Esophagus squamous epithelium (tissue), 5 donors: ENCODE data around the gene CLRN3. TPM values are rescaled to one million over a fixed set of nuclear protein-coding genes. Genes with fewer than 3 reads are reported as not detected.

Experiments
- DNase-seq: peaks from one replicate; lab custom pipeline; 2025; lab: John Stamatoyannopoulos, UW
- H3K27ac ChIP-seq, 4 donors: fragments of 200-600 bp; sonication (generic); one replicate each; pipeline ENCODE4 v1.5.1; 2016 to 2019; ENCODE audit warnings: mild to moderate bottlenecking in 1 of 4
- H3K27me3 ChIP-seq, 4 donors: fragments of 200-600 bp; sonication (generic); 1 replicate in 3 of 4; 2 replicates in 1 of 4; pipeline versions ENCODE4 v1.5.1 to v1.6.0; 2017 to 2021; ENCODE audit warnings: antibody characterized with exemption in 1 of 4
- H3K36me3 ChIP-seq, 3 donors: fragments of 200-600 bp; sonication (generic); one replicate each; pipeline ENCODE4 v1.5.1; 2016 to 2019
- H3K4me1 ChIP-seq, 3 donors: fragments of 200-600 bp; sonication (generic); one replicate each; pipeline ENCODE4 v1.5.1; 2017 to 2019
- H3K4me3 ChIP-seq, 4 donors: fragments of 200-600 bp; sonication (generic); 1 replicate in 3 of 4; 2 replicates in 1 of 4; pipeline ENCODE4 v1.5.1; 2016 to 2019; ENCODE audit warnings: mild to moderate bottlenecking in 2 of 4, moderate library complexity in 1 of 4
- H3K9me3 ChIP-seq, 3 donors: fragments of 200-600 bp; sonication (generic); one replicate each; pipeline ENCODE4 v1.5.1; 2016 to 2019
- POLR2A ChIP-seq, 4 donors: fragments of 450-650 bp; IDR thresholded peaks; one replicate each; pipeline ENCODE4 v1.6.1; 2017; ENCODE audit warnings: antibody characterized with exemption in 4 of 4, mild to moderate bottlenecking in 4 of 4, moderate library complexity in 3 of 4
- WGBS, 2 donors: methylation state at CpG; one replicate each; pipeline ENCODE4 v1.1.5; 2018; 5-methylcytosine and 5-hydroxymethylcytosine counted together
- intact Hi-C: fragments of 100-400 bp; cut with DNase I; formaldehyde crosslinking; loops from one replicate; pipeline ENCODE4 v1.15.0; 2022
- total RNA-seq, 4 donors: library from RNA; depleted of rRNA; stranded (reverse); fragments of >200 nt; gene quantifications; one replicate each; pipeline ENCODE4 v1.1.0, GENCODE V29; 2016
- TF ChIP-seq, protein P1 (sequence below), 6 experiments: fragments of 450-650 bp in 4 of 6; fragments of 200-600 bp in 2 of 6; sonication (generic) in 2 of 6; IDR thresholded peaks; one replicate each; pipeline ENCODE4 v1.5.1; 2016 to 2019; ENCODE audit warnings: antibody characterized with exemption in 6 of 6, mild to moderate bottlenecking in 4 of 6, moderate library complexity in 4 of 6
- donor health status: DM: yes; HTN: yes; CAD: no.

CLRN3 gene
- total RNA-seq, 4 donors from 2014 or later: not detected

DNA sequence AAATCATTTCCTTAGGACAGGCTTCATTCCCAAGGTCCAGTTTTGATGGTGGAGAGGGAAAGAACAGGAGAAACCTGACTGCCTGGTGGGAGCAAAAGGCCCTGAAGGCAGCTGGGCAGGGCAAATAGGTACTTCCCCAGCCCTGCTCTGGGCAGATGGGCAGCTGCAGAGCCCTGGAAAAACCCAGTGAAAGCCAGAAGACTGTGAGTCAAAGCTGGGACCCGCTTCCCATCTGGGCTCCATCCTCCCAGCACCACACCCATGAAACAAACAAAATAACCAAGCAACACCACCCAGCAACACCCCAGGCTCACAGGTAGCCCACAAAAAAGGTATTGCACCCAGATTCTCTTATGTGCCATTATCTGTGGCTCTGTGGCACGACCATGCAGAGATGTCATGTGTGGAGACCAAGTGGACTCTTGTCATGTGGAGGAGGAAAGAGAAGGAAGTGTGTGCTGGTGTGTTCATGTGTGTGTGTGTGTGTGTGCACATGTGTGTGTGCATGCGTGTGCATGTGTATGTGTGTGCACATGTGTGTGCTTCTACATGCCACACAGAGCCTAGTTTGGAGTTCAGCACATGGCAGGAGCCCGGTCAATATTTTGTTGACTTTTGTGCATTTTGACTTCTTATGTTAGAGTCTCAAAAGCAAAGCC, 9.8 kb downstream of the CLRN3 start:
- H3K27me3 ChIP-seq: peaks cover 0 to 2% (median 0%) of the 10 kb centered on the region in 4 donors
- DNase-seq: no peak
- 68 to 73% methylated on average over 2 to 3 of the region's 4 CpGs for whole genome bisulfite sequencing, 2 donors
- H3K36me3 ChIP-seq: no peaks in the 10 kb centered on the region
- TF ChIP-seq, protein P1, sequence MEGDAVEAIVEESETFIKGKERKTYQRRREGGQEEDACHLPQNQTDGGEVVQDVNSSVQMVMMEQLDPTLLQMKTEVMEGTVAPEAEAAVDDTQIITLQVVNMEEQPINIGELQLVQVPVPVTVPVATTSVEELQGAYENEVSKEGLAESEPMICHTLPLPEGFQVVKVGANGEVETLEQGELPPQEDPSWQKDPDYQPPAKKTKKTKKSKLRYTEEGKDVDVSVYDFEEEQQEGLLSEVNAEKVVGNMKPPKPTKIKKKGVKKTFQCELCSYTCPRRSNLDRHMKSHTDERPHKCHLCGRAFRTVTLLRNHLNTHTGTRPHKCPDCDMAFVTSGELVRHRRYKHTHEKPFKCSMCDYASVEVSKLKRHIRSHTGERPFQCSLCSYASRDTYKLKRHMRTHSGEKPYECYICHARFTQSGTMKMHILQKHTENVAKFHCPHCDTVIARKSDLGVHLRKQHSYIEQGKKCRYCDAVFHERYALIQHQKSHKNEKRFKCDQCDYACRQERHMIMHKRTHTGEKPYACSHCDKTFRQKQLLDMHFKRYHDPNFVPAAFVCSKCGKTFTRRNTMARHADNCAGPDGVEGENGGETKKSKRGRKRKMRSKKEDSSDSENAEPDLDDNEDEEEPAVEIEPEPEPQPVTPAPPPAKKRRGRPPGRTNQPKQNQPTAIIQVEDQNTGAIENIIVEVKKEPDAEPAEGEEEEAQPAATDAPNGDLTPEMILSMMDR (IDR thresholded peaks at IDR 0.05): no peak
- no peak for TF ChIP-seq POLR2A (IDR thresholded peaks at IDR 0.05)
- no peaks in the 10 kb centered on the region for H3K9me3 ChIP-seq
- H3K4me3 ChIP-seq: no peak overlapping the region
- no peak overlapping the region for H3K27ac ChIP-seq
- H3K4me1 ChIP-seq: peaks cover 0 to 15% (median 0%) of the 10 kb centered on the region in 3 donors
- intact Hi-C loops: no loop called here

DNA sequence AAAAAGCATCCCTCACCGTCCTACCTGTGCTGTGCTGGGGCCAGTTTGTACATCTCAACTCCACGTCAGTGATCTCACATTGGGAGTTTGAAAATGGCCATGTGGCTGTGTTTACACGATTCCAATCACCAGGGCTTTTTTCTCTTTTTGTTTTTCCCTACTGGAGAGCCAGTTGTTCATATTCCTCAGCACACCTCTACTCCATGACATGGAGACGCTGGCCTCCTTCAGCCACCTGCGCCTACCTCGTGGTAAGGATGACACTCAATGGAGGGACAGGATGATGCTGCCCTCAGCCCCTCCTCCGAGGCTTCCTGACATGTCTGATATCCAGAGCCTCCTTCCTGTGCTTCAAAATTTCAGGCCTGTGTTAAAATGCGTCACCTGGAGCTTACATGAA, 10.3 kb downstream of the CLRN3 start:
- WGBS, 2 donors: 73 to 79% methylated on average over 7 to 8 of the region's 8 CpGs
- no peaks in the 10 kb centered on the region for H3K9me3 ChIP-seq
- no peaks in the 10 kb centered on the region for H3K36me3 ChIP-seq
- H3K27me3 ChIP-seq: no peaks in the 10 kb centered on the region
- DNase-seq: no peak
- H3K27ac ChIP-seq: no peak overlapping the region
- H3K4me1 ChIP-seq: peaks cover 0 to 10% (median 0%) of the 10 kb centered on the region in 3 donors
- intact Hi-C loops: no loop called here
- H3K4me3 ChIP-seq: no peak overlapping the region
- TF ChIP-seq, protein P1 (IDR thresholded peaks at IDR 0.05): no peak
- TF ChIP-seq POLR2A (IDR thresholded peaks at IDR 0.05): no peak

DNA sequence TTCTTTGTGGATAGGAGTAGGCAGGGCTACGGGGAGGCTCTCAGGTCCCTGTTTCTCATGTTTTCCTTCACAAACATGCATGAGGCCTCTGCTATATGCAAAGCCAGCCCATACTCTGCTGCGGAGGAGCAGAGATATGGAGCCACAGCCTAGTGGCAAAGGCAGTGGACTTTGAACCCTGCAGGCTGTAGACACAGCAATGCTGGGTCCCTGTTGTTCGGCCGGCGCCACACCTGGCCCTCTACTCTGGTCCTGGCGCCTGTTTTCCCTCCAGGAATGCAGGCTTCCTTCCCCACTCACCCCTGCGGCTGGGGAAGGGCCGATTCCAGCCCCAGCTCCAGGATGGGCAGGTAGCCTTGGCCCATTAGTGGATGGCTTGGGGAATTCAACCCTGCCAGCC, 11.5 kb downstream of the CLRN3 start:
- no peak overlapping the region for H3K4me3 ChIP-seq
- no peaks in the 10 kb centered on the region for H3K36me3 ChIP-seq
- no peak for DNase-seq
- no peaks in the 10 kb centered on the region for H3K9me3 ChIP-seq
- H3K27ac ChIP-seq: peak overlapping the region in 3 of 4 donors; percentile 26 to 76 (median 39)
- 78 to 93% methylated on average over 3 to 4 of the region's 8 CpGs for WGBS, 2 donors
- intact Hi-C loops: no loop called here
- H3K27me3 ChIP-seq: no peaks in the 10 kb centered on the region
- TF ChIP-seq, protein P1 (IDR thresholded peaks at IDR 0.05): no peak
- no peak for TF ChIP-seq POLR2A (IDR thresholded peaks at IDR 0.05)
- H3K4me1 ChIP-seq: no peaks in the 10 kb centered on the region

DNA sequence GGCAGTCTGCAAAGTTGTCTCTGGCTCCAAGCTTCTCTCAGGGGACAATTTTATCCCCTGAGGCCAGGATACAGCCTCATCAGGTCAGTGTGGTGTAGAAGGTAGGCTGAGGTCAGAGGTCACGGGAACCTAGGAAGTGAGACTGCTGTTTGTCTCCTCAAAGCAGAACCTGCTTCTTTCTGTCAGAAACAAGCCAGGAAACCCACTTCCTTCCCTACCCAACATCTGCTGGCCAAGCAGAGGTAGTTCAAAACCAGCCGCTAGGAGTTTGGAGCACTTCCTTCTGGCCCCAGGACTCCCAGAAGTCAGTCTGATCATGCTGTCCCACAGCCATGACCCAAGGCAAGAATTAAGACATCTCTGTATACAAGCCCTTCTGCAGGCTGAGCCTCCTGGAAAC, 12.2 kb downstream of the CLRN3 start:
- no peaks in the 10 kb centered on the region for H3K36me3 ChIP-seq
- H3K4me3 ChIP-seq: no peak overlapping the region
- 43 to 53% methylated on average over 1 to 2 of the region's 2 CpGs for WGBS, 2 donors
- no peaks in the 10 kb centered on the region for H3K4me1 ChIP-seq
- no peak for DNase-seq
- no peaks in the 10 kb centered on the region for H3K27me3 ChIP-seq
- TF ChIP-seq POLR2A (IDR thresholded peaks at IDR 0.05): no peak
- TF ChIP-seq, protein P1 (IDR thresholded peaks at IDR 0.05): no peak
- H3K27ac ChIP-seq: peak overlapping the region in 2 of 4 donors; percentile 44 to 50
- no peaks in the 10 kb centered on the region for H3K9me3 ChIP-seq
- intact Hi-C loops: no loop called here

DNA sequence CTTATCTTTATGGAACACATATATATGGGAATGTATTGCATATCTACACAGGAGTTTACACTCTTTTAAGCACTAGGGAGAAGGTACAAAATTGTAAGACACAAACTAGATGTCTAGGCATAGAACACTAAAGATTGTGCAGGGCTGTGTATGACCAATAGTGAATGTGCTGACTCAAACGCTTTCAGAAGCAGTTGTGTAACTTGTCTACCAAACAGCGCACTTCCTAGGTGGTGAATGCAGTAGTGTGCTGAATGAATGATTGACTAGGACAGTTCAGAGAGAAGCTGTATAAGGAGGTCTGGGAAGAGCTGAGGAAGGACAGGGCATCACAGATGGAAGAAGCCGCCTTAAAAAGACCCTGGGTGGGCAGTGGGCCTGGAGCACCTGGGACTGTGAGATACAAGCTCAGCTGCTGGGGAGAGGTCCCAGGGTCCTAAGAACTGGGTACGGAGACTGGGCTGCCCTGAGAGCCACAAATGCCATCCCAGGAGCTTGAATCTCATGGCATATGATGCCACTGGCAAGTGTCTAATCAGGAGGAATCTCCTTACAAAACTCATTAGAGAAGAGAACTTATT, 14.2 kb downstream of the CLRN3 start:
- Histone ChIP-seq H3K9me3 (no peaks in the 10 kb centered on the region), H3K4me1 (no peaks in the 10 kb centered on the region), H3K27me3 (no peaks in the 10 kb centered on the region), H3K27ac (peak overlapping the region in 1 of 4 donors; percentile 10), H3K4me3 (no peak overlapping the region), H3K36me3 (no peaks in the 10 kb centered on the region)
- intact Hi-C loops: no loop called here
- 68 to 82% methylated on average over 4 of the region's 4 CpGs for WGBS, 2 donors
- TF ChIP-seq POLR2A (IDR thresholded peaks at IDR 0.05): no peak
- TF ChIP-seq, protein P1 (IDR thresholded peaks at IDR 0.05): no peak
- no peak for DNase-seq
